Naive B cell (primary cell): Measurements from ENCODE around the gene PHACTR1. TPM values are rescaled to one million over a fixed set of nuclear protein-coding genes. Genes with fewer than 3 reads are reported as not detected.

Source experiments
- ATAC-seq, 2 donors: fragments of 150-1000 bp; cut with Tn5 transposase; 2 replicates each; pipeline ENCODE4 v1.10.0; 2021; ENCODE audit warnings: low read depth in 2 of 2, mild to moderate bottlenecking in 2 of 2, moderate library complexity in 2 of 2
- DNase-seq: peaks from one replicate; pipeline ENCODE4 v3.0.0; 2022
- H3K27ac Mint-ChIP-seq, 6 donors: one replicate each; pipeline ENCODE4 v1.8.0; 2020 to 2022; ENCODE audit warnings: mild to moderate bottlenecking in 6 of 6, mixed read lengths in 6 of 6, moderate library complexity in 5 of 6, inconsistent platforms in 2 of 6
- H3K27me3 Mint-ChIP-seq, 3 donors: one replicate each; pipeline ENCODE4 v1.8.0; 2021 to 2022; ENCODE audit warnings: mixed read lengths in 3 of 3, mild to moderate bottlenecking in 1 of 3
- H3K36me3 Mint-ChIP-seq, 2 donors: one replicate each; pipeline ENCODE4 v1.8.0; 2020 to 2022; ENCODE audit warnings: mixed read lengths in 2 of 2, inconsistent platforms in 1 of 2, mild to moderate bottlenecking in 1 of 2
- H3K4me1 Mint-ChIP-seq, 3 donors: one replicate each; pipeline ENCODE4 v1.8.0; 2020 to 2022; ENCODE audit warnings: mixed read lengths in 3 of 3, inconsistent platforms in 1 of 3, mild to moderate bottlenecking in 1 of 3, moderate library complexity in 1 of 3
- H3K4me3 Mint-ChIP-seq, 8 donors: one replicate each; pipeline ENCODE4 v1.8.0; 2020 to 2022; ENCODE audit warnings: mild to moderate bottlenecking in 8 of 8, mixed read lengths in 8 of 8, moderate library complexity in 8 of 8, inconsistent platforms in 2 of 8
- H3K9me3 Mint-ChIP-seq, 7 donors: one replicate each; pipeline ENCODE4 v1.8.0; 2020 to 2022; ENCODE audit warnings: mixed read lengths in 7 of 7, mild to moderate bottlenecking in 5 of 7, inconsistent platforms in 2 of 7, moderate library complexity in 1 of 7
- polyA plus RNA-seq, 6 donors: library from polyadenylated mRNA; unstranded; fragments of 300-500 nt; fragmentation: Illumina TruSeq; gene quantifications; one replicate each; pipeline ENCODE4 v1.2.3, GENCODE V29; 2021; ENCODE audit warnings: low read depth in 6 of 6

Gene PHACTR1
- polyA plus RNA-seq, 6 donors from 2014 or later: 61.4 to 110 (median 75.1) TPM

GRCh38 chr6:12791371-12791770 lies 74.8 kb downstream of the PHACTR1 start:
- Mint-ChIP-seq H3K4me1 (no peaks in the 10 kb centered on the region), H3K27ac (no peak overlapping the region), H3K9me3 (no peaks in the 10 kb centered on the region), H3K4me3 (no peak overlapping the region), H3K27me3 (peaks cover 20 to 34% (median 23%) of the 10 kb centered on the region in 3 donors), H3K36me3 (no peaks in the 10 kb centered on the region)
- DNase-seq (no peak), ATAC-seq (no peak)

- Mint-ChIP-seq H3K27ac (no peak overlapping the region), H3K4me1 (no peaks in the 10 kb centered on the region), H3K9me3 (no peaks in the 10 kb centered on the region), H3K36me3 (no peaks in the 10 kb centered on the region), H3K27me3 (peaks cover 20 to 52% (median 43%) of the 10 kb centered on the region in 3 donors), H3K4me3 (no peak overlapping the region)
- no peak for DNase-seq
- ATAC-seq: no peak
These were observed 81.8 kb downstream of the PHACTR1 start for GRCh38 chr6:12798326-12798725.

- Mint-ChIP-seq H3K27me3 (peaks cover 24 to 49% (median 48%) of the 10 kb centered on the region in 3 donors), H3K4me1 (no peaks in the 10 kb centered on the region), H3K27ac (no peak overlapping the region), H3K9me3 (no peaks in the 10 kb centered on the region), H3K36me3 (no peaks in the 10 kb centered on the region), H3K4me3 (no peak overlapping the region)
- DNase-seq (no peak), ATAC-seq (no peak)
These were observed 83.6 kb downstream of the PHACTR1 start for GRCh38 chr6:12800120-12800519.

GRCh38 chr6:12801141-12801540 lies 84.6 kb downstream of the PHACTR1 start:
- no peak overlapping the region for H3K27ac Mint-ChIP-seq
- ATAC-seq: no peak
- no peaks in the 10 kb centered on the region for H3K4me1 Mint-ChIP-seq
- no peaks in the 10 kb centered on the region for H3K36me3 Mint-ChIP-seq
- H3K4me3 Mint-ChIP-seq: no peak overlapping the region
- H3K9me3 Mint-ChIP-seq: no peaks in the 10 kb centered on the region
- DNase-seq: no peak
- H3K27me3 Mint-ChIP-seq: peaks cover 34 to 57% (median 54%) of the 10 kb centered on the region in 3 donors

GRCh38 chr6:12802440-12802839 lies 85.9 kb downstream of the PHACTR1 start:
- ATAC-seq: no peak
- no peaks in the 10 kb centered on the region for H3K4me1 Mint-ChIP-seq

GRCh38 chr6:12803486-12803885 lies 86.9 kb downstream of the PHACTR1 start:
- DNase-seq (no peak), ATAC-seq (no peak)
- Mint-ChIP-seq H3K27ac (no peak overlapping the region), H3K36me3 (no peaks in the 10 kb centered on the region), H3K4me1 (no peaks in the 10 kb centered on the region), H3K9me3 (no peaks in the 10 kb centered on the region), H3K4me3 (no peak overlapping the region), H3K27me3 (peaks cover 32 to 45% (median 43%) of the 10 kb centered on the region in 3 donors)

More at GRCh38 chr6:12802440-12802839, 85.9 kb downstream of the PHACTR1 start:
- Mint-ChIP-seq H3K4me3 (no peak overlapping the region), H3K36me3 (no peaks in the 10 kb centered on the region), H3K9me3 (no peaks in the 10 kb centered on the region), H3K27me3 (peaks cover 36 to 52% (median 50%) of the 10 kb centered on the region in 3 donors), H3K27ac (no peak overlapping the region)
- no peak for DNase-seq

- ATAC-seq (no peak), DNase-seq (no peak)
- H3K4me3 Mint-ChIP-seq: no peak overlapping the region
- H3K36me3 Mint-ChIP-seq: no peaks in the 10 kb centered on the region
- no peaks in the 10 kb centered on the region for H3K9me3 Mint-ChIP-seq
- H3K27me3 Mint-ChIP-seq: peaks cover 32 to 45% (median 33%) of the 10 kb centered on the region in 3 donors
- no peaks in the 10 kb centered on the region for H3K4me1 Mint-ChIP-seq
- no peak overlapping the region for H3K27ac Mint-ChIP-seq
These were observed 88.5 kb downstream of the PHACTR1 start for GRCh38 chr6:12804952-12805645.

GRCh38 chr6:12806136-12806535 lies 89.6 kb downstream of the PHACTR1 start:
- no peaks in the 10 kb centered on the region for H3K36me3 Mint-ChIP-seq
- no peak overlapping the region for H3K27ac Mint-ChIP-seq
- peaks cover 26 to 46% (median 26%) of the 10 kb centered on the region in 3 donors for H3K27me3 Mint-ChIP-seq
- ATAC-seq: no peak
- H3K4me3 Mint-ChIP-seq: no peak overlapping the region
- DNase-seq: no peak
- H3K4me1 Mint-ChIP-seq: no peaks in the 10 kb centered on the region
- no peaks in the 10 kb centered on the region for H3K9me3 Mint-ChIP-seq

GRCh38 chr6:12806796-12807195 lies 90.2 kb downstream of the PHACTR1 start:
- peaks cover 21 to 40% (median 26%) of the 10 kb centered on the region in 3 donors for H3K27me3 Mint-ChIP-seq
- no peak for ATAC-seq
- H3K4me3 Mint-ChIP-seq: no peak overlapping the region
- H3K36me3 Mint-ChIP-seq: no peaks in the 10 kb centered on the region
- no peaks in the 10 kb centered on the region for H3K4me1 Mint-ChIP-seq
- no peak for DNase-seq
- no peak overlapping the region for H3K27ac Mint-ChIP-seq
- H3K9me3 Mint-ChIP-seq: no peaks in the 10 kb centered on the region

- no peak overlapping the region for H3K4me3 Mint-ChIP-seq
- H3K27ac Mint-ChIP-seq: no peak overlapping the region
- no peaks in the 10 kb centered on the region for H3K4me1 Mint-ChIP-seq
- no peak for DNase-seq
- H3K27me3 Mint-ChIP-seq: peaks cover 0 to 28% (median 5%) of the 10 kb centered on the region in 3 donors
- no peaks in the 10 kb centered on the region for H3K36me3 Mint-ChIP-seq
- peaks cover 0 to 2% (median 0%) of the 10 kb centered on the region in 7 donors for H3K9me3 Mint-ChIP-seq
- ATAC-seq: no peak
These were observed 95.0 kb downstream of the PHACTR1 start for GRCh38 chr6:12811519-12811918.

GRCh38 chr6:12813321-12813720 lies 96.8 kb downstream of the PHACTR1 start:
- no peaks in the 10 kb centered on the region for H3K4me1 Mint-ChIP-seq
- H3K4me3 Mint-ChIP-seq: no peak overlapping the region
- H3K9me3 Mint-ChIP-seq: peaks cover 0 to 2% (median 0%) of the 10 kb centered on the region in 7 donors
- no peak for ATAC-seq
- no peak overlapping the region for H3K27ac Mint-ChIP-seq
- DNase-seq: no peak
- H3K36me3 Mint-ChIP-seq: no peaks in the 10 kb centered on the region
- peaks cover 0 to 28% (median 0%) of the 10 kb centered on the region in 3 donors for H3K27me3 Mint-ChIP-seq

- Mint-ChIP-seq H3K36me3 (no peaks in the 10 kb centered on the region), H3K27me3 (peaks cover 0 to 28% (median under 1%) of the 10 kb centered on the region in 3 donors), H3K27ac (no peak overlapping the region), H3K4me1 (no peaks in the 10 kb centered on the region), H3K4me3 (no peak overlapping the region), H3K9me3 (peaks cover 0 to 2% (median 0%) of the 10 kb centered on the region in 7 donors)
- DNase-seq: no peak
- ATAC-seq: no peak
These were observed 97.4 kb downstream of the PHACTR1 start for GRCh38 chr6:12814015-12814414.

GRCh38 chr6:12815089-12815488 lies 98.5 kb downstream of the PHACTR1 start:
- H3K27me3 Mint-ChIP-seq: peaks cover 0 to 32% (median 4%) of the 10 kb centered on the region in 3 donors
- H3K27ac Mint-ChIP-seq: no peak overlapping the region
- H3K4me3 Mint-ChIP-seq: no peak overlapping the region
- H3K9me3 Mint-ChIP-seq: peaks cover 0 to 2% (median 0%) of the 10 kb centered on the region in 7 donors
- no peak for DNase-seq
- ATAC-seq: no peak
- H3K4me1 Mint-ChIP-seq: no peaks in the 10 kb centered on the region
- no peaks in the 10 kb centered on the region for H3K36me3 Mint-ChIP-seq

GRCh38 chr6:12815884-12816600 lies 99.5 kb downstream of the PHACTR1 start:
- peaks cover 0 to 2% (median 0%) of the 10 kb centered on the region in 7 donors for H3K9me3 Mint-ChIP-seq
- peaks cover 4 to 31% (median 13%) of the 10 kb centered on the region in 3 donors for H3K27me3 Mint-ChIP-seq
- ATAC-seq: no peak
- no peak overlapping the region for H3K27ac Mint-ChIP-seq
- H3K4me1 Mint-ChIP-seq: no peaks in the 10 kb centered on the region
- no peaks in the 10 kb centered on the region for H3K36me3 Mint-ChIP-seq
- no peak for DNase-seq
- no peak overlapping the region for H3K4me3 Mint-ChIP-seq
